Keratinocyte (primary cell): ENCODE measurements around the gene PDZD2.

ENCODE experiments used
- CTCF ChIP-seq, 3 experiments: IDR thresholded peaks in 1 of 3; conservative IDR thresholded peaks in 1 of 3; optimal IDR thresholded peaks in 1 of 3; 2 replicates in 2 of 3; 3 replicates in 1 of 3; pipeline versions ENCODE3 to v1.5.1; 2011; ENCODE audit warnings: low read length in 3 of 3, mild to moderate bottlenecking in 3 of 3, moderate library complexity in 2 of 3, control low read depth in 1 of 3, inconsistent platforms in 1 of 3; ENCODE audit not compliant: insufficient read depth in 2 of 3; ENCODE audit errors: extremely low read depth in 1 of 3
- EZH2 ChIP-seq: IDR thresholded peaks from one replicate; pipeline ENCODE4 v1.6.1; 2012; ENCODE audit warnings: inconsistent platforms, mild to moderate bottlenecking, low read length, moderate library complexity

- no peak for TF ChIP-seq CTCF (optimal IDR thresholded peaks at IDR 0.05 in 1 of 3, IDR thresholded peaks at IDR 0.05 in 1 of 3, conservative IDR thresholded peaks at IDR 0.05 in 1 of 3; ENCODE audit: extremely low read depth in 1 of 3, insufficient read depth in 2 of 3, low read length in 3 of 3)
- no peak for TF ChIP-seq EZH2
Observed at GRCh38 chr5:31711935-31712592, 73.1 kb downstream of the PDZD2 start.
